ENCODE measurements around the gene EHMT1. TPM values are rescaled to one million over a fixed set of nuclear protein-coding genes. Genes with fewer than 3 reads are reported as not detected.

EHMT1 gene
- total and polyA plus RNA-seq, 2 of the 13 experiments (the other 11 are each of a cell fraction or from before 2014, with no cell fraction given): 23.0 to 27.1 TPM

DNA sequence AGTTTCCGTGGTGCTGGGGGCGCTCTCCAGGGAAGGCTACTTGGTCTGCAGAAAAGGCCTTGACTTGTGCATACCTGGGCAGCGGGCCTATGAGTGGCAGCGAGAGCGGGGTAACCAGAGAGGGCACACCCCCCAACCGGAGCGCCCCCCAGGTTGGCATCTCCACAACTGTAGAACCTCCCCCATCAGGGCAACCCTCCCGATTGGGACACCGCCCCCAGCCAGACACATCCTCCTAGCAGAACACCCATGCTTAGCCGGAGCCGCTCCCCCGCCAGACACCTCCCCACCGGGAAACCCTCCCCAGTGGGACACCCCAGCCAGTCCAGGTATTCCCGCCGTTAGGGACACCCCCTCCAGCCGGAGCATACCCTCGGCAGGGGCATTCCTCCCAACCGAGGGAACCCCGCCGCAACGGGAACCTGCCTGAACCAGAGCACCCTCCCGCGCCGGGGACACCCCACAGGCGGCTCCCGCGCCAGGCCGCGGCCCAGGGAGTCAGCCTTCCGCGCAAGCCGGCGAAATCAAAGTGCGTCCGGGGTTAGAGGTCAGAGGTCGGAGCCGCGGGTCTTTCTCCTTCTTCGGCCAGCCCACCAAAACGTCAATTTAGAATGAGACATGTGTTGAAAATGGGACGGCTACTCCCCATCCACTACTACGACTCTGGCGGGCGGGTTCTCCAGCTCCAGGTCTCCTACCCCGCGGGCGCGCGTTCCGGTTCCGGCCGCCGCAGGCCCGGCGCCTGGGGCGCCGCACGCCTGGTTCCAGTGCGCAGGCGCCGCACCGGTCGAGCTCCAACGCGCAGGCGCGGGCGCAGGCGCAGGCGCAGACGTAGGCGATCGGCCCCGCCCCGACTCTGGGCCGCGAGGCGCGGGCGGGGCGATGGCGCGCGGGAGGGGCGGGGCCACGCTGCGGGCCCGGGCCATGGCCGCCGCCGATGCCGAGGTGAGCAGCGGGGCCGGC, at the start of gene EHMT1 (continued):
- TF ChIP-seq, protein P1, sequence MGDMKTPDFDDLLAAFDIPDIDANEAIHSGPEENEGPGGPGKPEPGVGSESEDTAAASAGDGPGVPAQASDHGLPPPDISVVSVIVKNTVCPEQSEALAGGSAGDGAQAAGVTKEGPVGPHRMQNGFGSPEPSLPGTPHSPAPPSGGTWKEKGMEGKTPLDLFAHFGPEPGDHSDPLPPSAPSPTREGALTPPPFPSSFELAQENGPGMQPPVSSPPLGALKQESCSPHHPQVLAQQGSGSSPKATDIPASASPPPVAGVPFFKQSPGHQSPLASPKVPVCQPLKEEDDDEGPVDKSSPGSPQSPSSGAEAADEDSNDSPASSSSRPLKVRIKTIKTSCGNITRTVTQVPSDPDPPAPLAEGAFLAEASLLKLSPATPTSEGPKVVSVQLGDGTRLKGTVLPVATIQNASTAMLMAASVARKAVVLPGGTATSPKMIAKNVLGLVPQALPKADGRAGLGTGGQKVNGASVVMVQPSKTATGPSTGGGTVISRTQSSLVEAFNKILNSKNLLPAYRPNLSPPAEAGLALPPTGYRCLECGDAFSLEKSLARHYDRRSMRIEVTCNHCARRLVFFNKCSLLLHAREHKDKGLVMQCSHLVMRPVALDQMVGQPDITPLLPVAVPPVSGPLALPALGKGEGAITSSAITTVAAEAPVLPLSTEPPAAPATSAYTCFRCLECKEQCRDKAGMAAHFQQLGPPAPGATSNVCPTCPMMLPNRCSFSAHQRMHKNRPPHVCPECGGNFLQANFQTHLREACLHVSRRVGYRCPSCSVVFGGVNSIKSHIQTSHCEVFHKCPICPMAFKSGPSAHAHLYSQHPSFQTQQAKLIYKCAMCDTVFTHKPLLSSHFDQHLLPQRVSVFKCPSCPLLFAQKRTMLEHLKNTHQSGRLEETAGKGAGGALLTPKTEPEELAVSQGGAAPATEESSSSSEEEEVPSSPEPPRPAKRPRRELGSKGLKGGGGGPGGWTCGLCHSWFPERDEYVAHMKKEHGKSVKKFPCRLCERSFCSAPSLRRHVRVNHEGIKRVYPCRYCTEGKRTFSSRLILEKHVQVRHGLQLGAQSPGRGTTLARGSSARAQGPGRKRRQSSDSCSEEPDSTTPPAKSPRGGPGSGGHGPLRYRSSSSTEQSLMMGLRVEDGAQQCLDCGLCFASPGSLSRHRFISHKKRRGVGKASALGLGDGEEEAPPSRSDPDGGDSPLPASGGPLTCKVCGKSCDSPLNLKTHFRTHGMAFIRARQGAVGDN (CRISPR knock-in tag; IDR thresholded peaks at IDR 0.05): peak; percentile 81
- TF ChIP-seq, protein P2, sequence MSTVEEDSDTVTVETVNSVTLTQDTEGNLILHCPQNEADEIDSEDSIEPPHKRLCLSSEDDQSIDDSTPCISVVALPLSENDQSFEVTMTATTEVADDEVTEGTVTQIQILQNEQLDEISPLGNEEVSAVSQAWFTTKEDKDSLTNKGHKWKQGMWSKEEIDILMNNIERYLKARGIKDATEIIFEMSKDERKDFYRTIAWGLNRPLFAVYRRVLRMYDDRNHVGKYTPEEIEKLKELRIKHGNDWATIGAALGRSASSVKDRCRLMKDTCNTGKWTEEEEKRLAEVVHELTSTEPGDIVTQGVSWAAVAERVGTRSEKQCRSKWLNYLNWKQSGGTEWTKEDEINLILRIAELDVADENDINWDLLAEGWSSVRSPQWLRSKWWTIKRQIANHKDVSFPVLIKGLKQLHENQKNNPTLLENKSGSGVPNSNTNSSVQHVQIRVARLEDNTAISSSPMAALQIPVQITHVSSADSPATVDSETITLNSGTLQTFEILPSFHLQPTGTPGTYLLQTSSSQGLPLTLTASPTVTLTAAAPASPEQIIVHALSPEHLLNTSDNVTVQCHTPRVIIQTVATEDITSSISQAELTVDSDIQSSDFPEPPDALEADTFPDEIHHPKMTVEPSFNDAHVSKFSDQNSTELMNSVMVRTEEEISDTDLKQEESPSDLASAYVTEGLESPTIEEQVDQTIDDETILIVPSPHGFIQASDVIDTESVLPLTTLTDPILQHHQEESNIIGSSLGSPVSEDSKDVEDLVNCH (CRISPR knock-in tag; IDR thresholded peaks at IDR 0.05): no peak
- TF ChIP-seq RBM22 (optimal IDR thresholded peaks at IDR 0.05; ENCODE audit: low read length) (peak; percentile 89), AHR (CRISPR knock-in tag; IDR thresholded peaks at IDR 0.05) (no peak), MBD4 (IDR thresholded peaks at IDR 0.05; ENCODE audit: borderline replicate concordance, low read length) (no peak), MAF1 (CRISPR knock-in tag; IDR thresholded peaks at IDR 0.05; ENCODE audit: borderline replicate concordance) (0 out of 2 replicates have a peak, but pooled peaks have one; percentile 26), POLR2AphosphoS2 (IDR thresholded peaks at IDR 0.05; ENCODE audit: low read depth, low read length) (no peak), KDM3A (CRISPR knock-in tag; IDR thresholded peaks at IDR 0.05; ENCODE audit: low read depth) (peak; percentile 60; the same call in 1 of the 2 replicates), ZNF775 (CRISPR knock-in tag; IDR thresholded peaks at IDR 0.05; ENCODE audit: borderline replicate concordance) (no peak)
- TF ChIP-seq, protein P3, sequence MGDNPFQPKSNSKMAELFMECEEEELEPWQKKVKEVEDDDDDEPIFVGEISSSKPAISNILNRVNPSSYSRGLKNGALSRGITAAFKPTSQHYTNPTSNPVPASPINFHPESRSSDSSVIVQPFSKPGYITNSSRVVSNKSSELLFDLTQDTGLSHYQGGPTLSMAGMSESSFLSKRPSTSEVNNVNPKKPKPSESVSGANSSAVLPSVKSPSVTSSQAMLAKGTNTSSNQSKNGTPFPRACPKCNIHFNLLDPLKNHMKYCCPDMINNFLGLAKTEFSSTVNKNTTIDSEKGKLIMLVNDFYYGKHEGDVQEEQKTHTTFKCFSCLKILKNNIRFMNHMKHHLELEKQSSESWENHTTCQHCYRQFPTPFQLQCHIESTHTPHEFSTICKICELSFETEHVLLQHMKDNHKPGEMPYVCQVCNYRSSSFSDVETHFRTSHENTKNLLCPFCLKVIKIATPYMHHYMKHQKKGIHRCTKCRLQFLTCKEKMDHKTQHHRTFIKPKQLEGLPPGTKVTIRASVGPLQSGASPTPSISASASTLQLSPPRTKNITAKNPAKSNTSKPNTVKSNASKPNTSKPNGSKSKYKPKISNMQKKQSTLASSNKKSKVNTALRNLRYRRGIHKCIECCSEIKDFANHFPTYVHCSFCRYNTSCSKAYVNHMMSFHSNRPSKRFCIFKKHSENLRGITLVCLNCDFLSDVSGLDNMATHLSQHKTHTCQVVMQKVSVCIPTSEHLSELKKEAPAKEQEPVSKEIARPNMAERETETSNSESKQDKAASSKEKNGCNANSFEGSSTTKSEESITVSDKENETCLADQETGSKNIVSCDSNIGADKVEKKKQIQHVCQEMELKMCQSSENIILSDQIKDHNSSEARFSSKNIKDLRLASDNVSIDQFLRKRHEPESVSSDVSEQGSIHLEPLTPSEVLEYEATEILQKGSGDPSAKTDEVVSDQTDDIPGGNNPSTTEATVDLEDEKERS (CRISPR knock-in tag; IDR thresholded peaks at IDR 0.05): no peak
- TF ChIP-seq, protein P4, sequence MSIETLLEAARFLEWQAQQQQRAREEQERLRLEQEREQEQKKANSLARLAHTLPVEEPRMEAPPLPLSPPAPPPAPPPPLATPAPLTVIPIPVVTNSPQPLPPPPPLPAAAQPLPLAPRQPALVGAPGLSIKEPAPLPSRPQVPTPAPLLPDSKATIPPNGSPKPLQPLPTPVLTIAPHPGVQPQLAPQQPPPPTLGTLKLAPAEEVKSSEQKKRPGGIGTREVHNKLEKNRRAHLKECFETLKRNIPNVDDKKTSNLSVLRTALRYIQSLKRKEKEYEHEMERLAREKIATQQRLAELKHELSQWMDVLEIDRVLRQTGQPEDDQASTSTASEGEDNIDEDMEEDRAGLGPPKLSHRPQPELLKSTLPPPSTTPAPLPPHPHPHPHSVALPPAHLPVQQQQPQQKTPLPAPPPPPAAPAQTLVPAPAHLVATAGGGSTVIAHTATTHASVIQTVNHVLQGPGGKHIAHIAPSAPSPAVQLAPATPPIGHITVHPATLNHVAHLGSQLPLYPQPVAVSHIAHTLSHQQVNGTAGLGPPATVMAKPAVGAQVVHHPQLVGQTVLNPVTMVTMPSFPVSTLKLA (IDR thresholded peaks at IDR 0.05): no peak

All from HepG2 (cell line).